ENCODE measurements around the gene CNTN5.

- no peak for TF ChIP-seq CTCF (optimal IDR thresholded peaks at IDR 0.05 in 1 of 3, IDR thresholded peaks at IDR 0.05 in 1 of 3, conservative IDR thresholded peaks at IDR 0.05 in 1 of 3; ENCODE audit: extremely low read depth in 1 of 3, insufficient read depth in 2 of 3, low read length in 3 of 3)
- TF ChIP-seq EZH2 (IDR thresholded peaks at IDR 0.05; ENCODE audit: low read length) = no peak
These were observed 900.2 kb downstream of the CNTN5 start for GRCh38 chr11:99920956-99921355.
